ENCODE data around the gene ATAD2B.

Gene ATAD2B

GRCh38 chr2:23712756-23713151 lies 214.2 kb downstream of the ATAD2B start:
- no peak for TF ChIP-seq CTCF (IDR thresholded peaks at IDR 0.05; ENCODE audit: extremely low read depth, insufficient read depth, missing control alignments)
- DNase-seq (ENCODE audit: low spot score) = no peak
- in situ Hi-C loops (cut with MboI; ENCODE audit: low pct_unique_long_range_greater_than_20kb, low sequenced_read_pairs, unreplicated experiment) = no loop called here

GRCh38 chr2:23711979-23712755 lies 214.8 kb downstream of the ATAD2B start:
- no peak for TF ChIP-seq CTCF (IDR thresholded peaks at IDR 0.05; ENCODE audit: extremely low read depth, insufficient read depth, missing control alignments)
- DNase-seq (ENCODE audit: low spot score) = no peak
- in situ Hi-C loops (cut with MboI; ENCODE audit: low pct_unique_long_range_greater_than_20kb, low sequenced_read_pairs, unreplicated experiment) = no loop called here

- no peak for TF ChIP-seq CTCF (IDR thresholded peaks at IDR 0.05; ENCODE audit: extremely low read depth, insufficient read depth, missing control alignments)
- DNase-seq (ENCODE audit: low spot score) = no peak
- in situ Hi-C loops (cut with MboI; ENCODE audit: low pct_unique_long_range_greater_than_20kb, low sequenced_read_pairs, unreplicated experiment) = no loop called here
Measured at GRCh38 chr2:23709311-23709710, 217.6 kb downstream of the ATAD2B start.

- TF ChIP-seq CTCF (IDR thresholded peaks at IDR 0.05; ENCODE audit: extremely low read depth, insufficient read depth, missing control alignments) = no peak
- DNase-seq (ENCODE audit: low spot score) = no peak
- in situ Hi-C loops (cut with MboI; ENCODE audit: low pct_unique_long_range_greater_than_20kb, low sequenced_read_pairs, unreplicated experiment) = no loop called here
Measured at GRCh38 chr2:23708771-23709170, 218.2 kb downstream of the ATAD2B start.

GRCh38 chr2:23707096-23707495 lies 219.8 kb downstream of the ATAD2B start:
- no peak for TF ChIP-seq CTCF (IDR thresholded peaks at IDR 0.05; ENCODE audit: extremely low read depth, insufficient read depth, missing control alignments)
- DNase-seq (ENCODE audit: low spot score) = no peak
- in situ Hi-C loops (cut with MboI; ENCODE audit: low pct_unique_long_range_greater_than_20kb, low sequenced_read_pairs, unreplicated experiment) = no loop called here

- DNase-seq (ENCODE audit: low spot score) = no peak
- in situ Hi-C loops (cut with MboI; ENCODE audit: low pct_unique_long_range_greater_than_20kb, low sequenced_read_pairs, unreplicated experiment) = no loop called here
- no peak for TF ChIP-seq CTCF (IDR thresholded peaks at IDR 0.05; ENCODE audit: extremely low read depth, insufficient read depth, missing control alignments)
Measured at GRCh38 chr2:23706613-23707078, 220.3 kb downstream of the ATAD2B start.
